Hindlimb muscle (tissue), 1 donor: ENCODE results near the gene CLEC2D. TPM values are rescaled to one million over a fixed set of nuclear protein-coding genes. Genes with fewer than 3 reads are reported as not detected.
A peak's percentile ranks its signal among the peaks of the same experiment; 100 is the strongest.
"Not testable (repeated sequence)": the region's sequence is repeated elsewhere in the genome, so short reads cannot be mapped to it uniquely, and the experiment has no call there.

Experiments used
- DNase-seq: peaks from one replicate; pipeline ENCODE4 v3.0.0-alpha.2; 2013
- polyA plus RNA-seq: library from polyadenylated mRNA; unstranded; fragments of 120-200 nt; gene quantifications from one replicate; pipeline ENCODE4 v1.2.1, GENCODE V29; 2013; ENCODE audit not compliant: insufficient read length

CLEC2D gene, protein sequence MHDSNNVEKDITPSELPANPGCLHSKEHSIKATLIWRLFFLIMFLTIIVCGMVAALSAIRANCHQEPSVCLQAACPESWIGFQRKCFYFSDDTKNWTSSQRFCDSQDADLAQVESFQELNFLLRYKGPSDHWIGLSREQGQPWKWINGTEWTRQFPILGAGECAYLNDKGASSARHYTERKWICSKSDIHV
- polyA plus RNA-seq: 8.1 TPM

DNA sequence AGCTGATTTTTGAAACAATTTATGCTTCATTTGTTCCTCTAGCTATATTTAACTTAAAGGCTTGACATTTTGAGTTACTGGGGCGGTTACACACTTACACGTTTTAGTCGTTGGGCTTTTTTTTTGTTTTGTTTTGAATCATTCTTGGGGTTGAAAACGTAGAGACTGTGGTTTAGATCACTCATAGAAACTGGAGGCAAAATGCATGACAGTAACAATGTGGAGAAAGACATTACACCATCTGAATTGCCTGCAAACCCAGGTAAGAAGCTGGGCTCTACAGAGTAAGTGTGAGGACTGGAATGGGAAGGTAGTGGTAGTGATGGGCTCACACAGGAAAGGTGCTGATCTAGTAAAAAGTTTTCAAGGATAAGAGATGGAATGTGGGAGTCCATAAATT is at the start of gene CLEC2D:
TSS of gene CLEC2D (plus strand) at position 180 of the 400 bp plus-strand sequence. CDS start at position 202, 22 bp downstream.
- DNase-seq: no peak

DNA sequence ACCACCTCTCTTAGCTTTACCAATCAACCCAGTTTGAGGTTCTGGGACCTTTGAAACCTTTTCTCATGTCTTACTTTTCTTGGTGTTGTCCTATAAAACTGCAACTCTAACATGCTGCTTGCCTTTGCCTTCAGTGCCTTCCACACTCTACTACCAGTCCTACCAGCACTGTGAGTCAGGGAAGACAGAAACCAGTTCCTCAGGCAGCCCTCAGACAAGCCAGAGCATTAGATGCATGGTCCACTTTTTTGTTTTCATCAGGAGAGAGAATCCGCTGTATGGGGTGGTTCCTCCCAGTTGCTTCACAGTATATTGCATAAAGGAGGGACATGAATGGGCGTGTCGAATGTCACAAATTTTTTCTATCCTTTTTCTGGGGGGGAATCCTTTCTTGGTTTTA is 44.5 kb upstream of the CLEC2D start:
- no peak for DNase-seq

DNA sequence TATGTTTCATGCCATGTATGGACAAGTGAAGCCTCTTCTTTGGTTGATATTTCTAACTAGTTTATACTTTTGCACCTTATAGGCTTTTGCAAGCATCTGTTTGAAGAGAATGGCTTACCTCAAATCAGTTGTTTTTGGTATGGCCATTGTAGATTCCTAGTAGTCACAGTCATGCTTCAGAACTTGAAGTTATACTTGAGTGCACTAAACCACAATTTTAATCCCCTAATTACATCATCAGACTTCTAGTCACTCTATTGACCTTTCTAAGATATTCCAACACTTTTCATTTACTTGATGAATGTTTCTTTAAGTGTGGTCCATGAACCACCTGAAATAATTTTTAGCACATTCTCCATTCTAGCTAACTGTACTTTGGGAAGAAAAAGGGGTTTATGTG is 43.2 kb upstream of the CLEC2D start:
- no peak for DNase-seq

DNA sequence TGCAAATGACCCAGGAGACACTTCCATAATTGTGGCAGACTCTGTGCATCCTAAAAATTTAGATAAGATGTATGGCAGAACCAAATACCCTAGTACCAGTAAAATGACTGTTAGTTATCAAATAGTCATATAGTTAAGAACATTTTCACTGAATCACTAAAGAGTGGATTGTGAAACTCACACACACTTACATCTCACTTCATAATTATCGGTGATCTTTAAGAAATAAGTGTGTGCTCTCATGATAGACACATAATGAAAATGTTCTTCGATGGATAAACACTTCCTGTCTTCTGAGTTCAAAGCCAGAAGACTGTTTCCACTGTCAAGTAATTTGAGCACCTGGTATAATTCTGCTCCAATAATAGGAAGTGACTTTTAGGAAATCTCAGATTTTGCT is 42.7 kb upstream of the CLEC2D start:
- no peak for DNase-seq

DNA sequence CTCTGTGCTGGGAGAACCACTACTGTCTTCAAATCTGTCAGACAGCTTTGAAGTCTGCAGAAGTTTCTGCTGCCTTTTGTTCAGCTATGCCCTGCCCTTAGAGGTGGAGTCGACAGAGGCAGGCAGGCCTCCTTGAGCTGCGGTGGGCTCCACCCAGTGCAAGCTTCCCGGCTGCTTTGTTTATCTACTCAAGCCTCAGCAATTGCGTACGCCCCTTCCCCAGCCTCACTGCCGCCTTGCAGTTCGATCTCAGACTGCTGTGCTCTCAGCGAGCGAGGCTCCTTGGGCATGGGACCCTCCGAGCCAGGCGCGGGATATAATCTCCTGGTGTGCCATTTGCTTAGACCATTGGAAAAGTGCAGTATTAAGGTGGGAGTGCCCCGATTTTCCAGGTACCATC is 36.7 kb upstream of the CLEC2D start:
- no peak for DNase-seq

DNA sequence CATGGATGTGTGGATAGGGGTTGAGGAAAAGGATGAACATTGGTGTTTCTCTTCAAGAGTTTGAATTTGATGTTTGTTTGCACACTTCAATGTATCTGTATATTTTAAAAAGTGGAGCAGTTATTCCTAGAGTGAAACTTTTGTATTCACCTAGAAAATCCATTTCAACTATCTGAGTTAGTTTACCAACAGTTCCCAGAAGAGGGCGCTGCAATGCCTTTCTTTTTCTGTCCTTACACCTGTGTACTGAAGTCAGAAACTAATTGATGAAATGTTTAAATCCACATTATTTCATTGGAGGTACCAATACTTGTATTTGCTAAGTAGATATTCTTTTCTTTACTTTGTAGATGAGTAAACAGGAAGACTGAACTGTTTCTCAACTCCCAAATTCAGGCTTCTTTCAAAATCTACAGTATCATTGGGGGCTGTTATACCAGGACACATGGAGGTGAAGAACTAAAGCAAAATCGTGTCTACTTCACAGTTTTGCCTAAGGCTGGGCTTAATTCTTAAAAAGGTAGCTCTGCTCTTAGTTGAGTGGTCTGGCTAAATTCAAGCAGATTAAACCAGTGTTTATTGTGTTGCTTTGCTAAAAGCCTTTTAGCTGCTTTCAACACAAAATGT is 35.2 kb upstream of the CLEC2D start:
- DNase-seq: no peak

DNA sequence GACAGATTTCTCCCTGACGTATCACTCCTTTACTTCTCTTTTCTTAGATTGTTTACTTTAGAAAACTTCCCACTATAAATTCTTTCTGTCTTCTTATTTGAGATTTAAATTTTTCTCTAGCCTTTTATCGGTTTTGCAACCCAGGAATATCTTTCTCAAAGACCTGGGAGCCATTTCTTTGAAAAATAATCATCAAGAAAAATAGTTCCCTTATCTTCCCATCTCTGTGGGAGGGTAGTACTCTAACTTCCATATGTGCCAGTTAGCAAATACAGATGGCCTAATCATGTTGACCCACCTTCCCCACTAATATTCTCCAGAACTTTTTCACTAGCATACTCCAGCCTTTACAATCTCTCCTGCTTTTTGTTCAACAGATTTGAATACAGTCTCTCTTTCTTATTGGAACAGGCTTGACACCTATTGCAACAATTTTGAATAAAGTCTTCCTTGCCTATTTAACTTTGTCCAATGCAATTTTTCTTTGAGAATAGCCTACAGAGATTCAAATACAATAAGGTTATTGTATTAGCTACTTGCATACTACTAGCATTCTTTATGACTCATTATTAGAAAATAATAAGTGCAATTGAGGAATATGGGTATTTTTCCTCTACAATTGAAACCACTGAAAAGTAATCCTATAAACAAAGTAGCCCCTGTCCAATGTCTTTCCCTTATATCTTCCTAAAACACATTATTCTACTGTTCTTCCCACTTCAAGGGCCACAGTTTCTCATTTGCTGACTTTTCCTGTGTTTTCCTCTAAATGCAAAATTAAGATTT is 34.4 kb upstream of the CLEC2D start:
- no peak for DNase-seq

DNA sequence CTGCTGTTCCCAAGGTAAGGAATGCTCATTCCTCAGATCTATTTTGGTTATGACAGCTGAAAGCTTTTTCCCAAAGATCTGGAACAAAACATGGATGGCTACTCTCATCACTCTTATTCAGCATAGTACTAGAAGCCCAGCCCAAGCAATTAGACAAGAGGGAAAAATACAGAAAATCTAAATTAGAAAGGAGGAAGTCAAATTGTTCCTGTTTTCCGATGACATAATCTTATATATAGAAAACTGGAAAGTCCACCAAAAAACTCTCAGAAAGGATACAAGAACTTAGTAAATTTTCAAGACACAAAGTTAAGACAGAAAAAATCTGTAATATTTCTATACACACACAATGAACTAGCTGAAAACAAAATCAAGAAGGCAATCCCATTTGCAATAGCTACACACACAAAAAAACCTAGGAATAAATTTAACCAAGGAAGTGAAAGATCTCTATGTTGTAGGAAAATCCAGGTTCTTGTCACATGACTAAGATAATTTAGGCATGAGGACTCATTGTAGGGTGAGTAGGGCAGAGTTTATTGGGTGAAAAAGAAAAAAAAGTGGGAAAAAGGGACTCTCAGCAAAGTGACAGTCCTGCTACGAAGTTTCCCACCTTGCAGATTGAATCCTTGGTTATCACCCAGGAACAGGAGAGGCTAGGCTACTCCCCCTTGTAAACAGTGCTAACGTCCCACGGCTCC is 33.2 kb upstream of the CLEC2D start:
- no peak for DNase-seq

DNA sequence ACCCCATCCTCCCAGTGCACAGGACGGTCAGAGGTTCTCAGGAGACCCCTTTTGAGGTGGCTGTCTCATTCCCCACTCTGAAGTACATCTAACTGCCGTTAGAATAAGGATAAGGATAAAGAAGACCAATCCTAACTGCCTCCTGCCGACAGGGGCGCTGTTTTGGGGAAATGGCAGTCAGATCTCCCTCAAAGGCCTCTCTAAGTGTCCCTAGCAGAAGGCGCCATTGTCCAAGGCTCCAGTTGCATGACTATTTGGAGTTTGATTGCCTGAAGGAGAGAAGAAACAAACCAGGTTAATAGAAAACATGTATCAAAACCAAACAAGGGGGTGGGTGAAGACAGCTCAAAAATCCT is 32.7 kb upstream of the CLEC2D start:
- DNase-seq: no peak

DNA sequence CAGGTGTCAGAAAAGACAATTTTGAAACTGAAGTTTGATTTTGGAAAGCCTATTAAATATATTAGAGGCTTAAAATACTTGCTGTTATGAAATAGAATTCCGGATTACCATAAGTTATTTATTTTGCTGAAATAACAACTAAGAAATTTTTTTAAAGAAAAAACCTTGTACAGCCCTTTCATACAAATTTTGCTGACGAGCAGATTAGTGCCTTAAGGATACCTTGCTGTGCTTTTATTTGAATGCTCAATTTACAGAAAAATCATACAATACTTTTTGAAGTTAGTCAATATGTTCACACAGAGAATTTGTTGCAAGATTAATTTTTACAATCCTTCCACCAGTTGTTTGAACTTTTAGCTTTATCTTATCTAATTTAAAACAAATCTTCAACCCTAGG is 29.5 kb upstream of the CLEC2D start:
- DNase-seq: no peak

DNA sequence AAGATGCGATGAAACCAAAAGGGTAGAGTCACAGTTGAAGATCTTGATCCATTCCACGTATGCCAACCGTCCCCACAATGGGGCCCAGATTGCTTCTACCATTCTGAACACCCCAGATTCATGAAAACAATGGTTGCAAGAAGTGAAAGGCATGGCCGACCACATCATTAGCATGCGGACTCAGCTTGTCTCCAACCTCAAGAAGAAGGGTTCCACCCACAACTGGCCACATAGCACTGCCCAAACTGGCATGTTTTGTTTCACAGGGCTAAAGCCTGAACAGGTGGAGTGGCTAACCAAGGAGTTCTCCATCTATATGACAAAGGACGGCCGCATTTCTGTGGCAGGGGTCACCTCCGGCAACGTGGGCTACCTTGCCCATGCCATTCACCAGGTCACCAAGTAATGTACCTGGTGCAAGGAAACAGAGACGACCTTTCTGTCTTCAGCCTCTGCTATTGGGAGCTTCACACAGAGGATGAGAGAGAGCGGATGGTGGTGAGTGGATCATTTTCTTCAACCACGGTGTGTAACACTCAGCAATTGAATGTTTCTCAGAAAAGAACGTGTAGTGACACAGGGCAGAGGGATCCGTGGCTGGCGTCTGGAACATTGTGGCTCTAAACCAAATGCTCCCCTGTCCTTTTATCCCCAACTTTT is 26.8 kb upstream of the CLEC2D start:
- DNase-seq: no peak

DNA sequence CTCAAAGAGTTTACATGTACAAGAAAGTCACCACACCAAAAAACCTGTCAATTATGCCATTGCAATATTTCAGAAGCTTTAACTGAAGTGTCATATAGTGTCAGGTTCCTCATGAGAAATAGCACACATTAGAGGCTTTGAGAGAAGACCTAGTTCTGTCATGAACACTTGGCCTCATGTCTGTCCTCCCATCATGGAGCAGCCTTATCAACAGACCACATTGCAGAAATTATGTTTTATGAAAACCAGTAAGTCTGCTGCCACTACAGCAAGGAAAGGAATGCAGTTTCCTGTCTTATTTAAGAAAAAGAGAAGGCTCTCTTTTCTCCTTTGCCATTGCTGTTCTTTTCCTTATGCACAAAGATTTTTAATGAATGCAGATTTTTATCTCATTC is 26.2 kb upstream of the CLEC2D start:
- DNase-seq: no peak

DNA sequence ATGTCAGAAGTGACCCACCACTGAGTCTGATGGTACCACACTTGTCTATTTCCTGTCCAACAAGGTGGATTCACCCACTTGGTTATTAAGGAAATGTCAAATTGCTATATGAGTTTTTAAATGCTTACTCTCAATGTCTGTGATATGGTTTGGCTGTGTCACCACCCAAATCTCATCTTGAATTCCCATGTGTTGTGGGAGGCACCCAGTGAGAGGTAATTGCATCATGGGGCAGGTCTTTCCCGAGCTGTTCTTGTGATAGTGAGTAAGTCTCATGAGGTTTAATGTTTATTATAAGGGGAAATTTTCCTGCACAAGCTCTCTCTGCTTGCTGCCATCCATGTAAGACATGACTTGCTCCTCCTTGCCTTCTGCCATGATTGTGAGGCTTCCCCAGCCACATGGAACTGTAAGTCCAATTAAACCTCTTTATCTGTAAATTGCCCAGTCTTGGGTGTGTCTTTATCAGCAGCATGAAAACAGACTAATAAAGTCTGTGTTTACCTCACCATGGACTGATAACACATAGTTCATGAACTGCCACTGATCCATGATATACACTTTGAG is 24.4 kb upstream of the CLEC2D start:
- DNase-seq: not testable (repeated sequence)

DNA sequence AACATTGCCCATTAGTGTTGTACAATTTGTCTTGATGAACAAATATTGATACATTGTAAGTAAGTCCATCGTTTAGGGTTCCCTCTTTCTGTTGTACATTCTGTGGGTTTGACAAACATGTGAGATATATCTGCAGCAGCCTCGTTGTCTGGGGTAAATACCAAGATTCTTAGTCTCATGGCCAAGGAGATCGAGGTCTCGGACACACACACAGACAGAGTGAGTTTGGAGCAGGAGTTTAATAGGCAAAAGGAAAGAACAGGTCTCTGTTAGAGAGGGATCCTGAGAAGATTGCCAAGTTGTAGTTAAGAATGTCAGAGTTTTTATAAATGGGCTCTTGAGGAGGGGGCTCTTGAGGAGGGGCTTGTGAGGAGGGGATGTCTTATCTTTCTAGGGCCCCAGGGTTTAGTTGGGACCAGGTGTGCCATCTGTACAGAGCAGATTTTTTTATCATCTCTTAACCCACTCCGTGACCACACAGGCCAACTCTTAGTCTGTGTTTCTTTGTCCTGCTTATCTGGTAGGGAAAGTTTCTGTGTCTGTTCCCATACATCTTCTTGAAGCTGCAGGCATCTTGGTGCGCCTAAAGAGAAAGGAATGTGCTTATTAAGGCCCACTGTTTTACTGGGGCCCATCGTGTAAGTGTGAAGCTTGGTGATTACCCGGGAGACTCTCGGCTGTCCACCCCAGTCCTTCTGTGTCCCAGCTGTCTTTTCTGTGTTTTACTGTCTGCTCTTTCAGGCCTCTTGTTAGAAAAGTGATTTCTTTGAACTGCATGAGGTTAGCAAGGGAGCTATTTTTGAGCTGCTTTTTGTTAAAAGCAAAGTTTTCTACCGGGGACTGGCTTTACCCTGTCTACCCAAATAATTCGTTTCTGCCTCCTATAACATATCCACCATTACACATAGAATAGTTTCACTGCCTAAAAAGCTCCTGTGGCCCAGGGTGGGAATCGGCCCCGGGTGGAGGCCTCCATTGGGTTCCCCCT is 22.4 kb upstream of the CLEC2D start:
- no peak for DNase-seq

DNA sequence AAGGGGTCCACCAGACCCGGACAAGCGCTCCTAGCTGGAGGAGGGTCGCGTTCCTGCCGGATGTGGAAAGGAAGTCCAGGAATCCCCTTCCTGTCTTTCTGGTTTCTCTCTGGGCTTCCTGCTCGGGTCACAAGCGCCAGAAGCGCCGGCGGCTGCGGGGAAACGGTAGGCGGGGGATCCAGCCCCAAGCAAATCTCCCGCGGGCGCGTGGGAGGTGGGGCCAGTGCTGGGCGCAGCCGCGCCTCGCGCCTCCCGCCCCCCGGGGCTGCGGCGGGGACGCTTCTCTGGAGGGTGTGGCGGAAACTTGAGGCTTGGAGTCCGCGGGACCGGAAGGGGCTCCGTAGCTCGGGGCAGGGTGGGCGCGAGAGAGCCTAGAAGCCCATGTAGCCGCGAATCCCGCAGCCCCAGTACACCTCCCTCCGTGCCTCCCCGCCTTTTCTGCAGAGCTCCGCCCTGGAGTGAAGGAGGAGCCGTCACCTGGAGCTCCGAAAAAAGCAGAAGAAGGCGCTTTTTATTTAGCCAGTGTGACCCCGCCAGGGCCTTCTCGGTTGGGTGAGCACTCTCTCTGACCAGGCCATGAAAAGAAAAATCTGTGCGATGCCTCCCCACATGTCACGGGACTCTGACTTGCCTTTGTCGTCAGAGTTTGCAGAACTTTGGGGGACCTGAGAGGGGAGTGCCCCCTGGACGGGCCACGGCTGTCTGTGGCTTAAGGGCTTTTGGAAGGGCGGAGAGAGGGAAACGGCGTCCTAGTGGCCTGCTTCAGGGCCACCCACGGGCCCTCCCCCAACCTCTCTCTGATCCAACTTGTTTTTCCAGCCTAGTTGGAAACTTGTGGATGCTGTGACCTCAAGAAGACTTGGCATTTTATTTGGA is 21.4 kb upstream of the CLEC2D start:
- peak; percentile 88 for DNase-seq

DNA sequence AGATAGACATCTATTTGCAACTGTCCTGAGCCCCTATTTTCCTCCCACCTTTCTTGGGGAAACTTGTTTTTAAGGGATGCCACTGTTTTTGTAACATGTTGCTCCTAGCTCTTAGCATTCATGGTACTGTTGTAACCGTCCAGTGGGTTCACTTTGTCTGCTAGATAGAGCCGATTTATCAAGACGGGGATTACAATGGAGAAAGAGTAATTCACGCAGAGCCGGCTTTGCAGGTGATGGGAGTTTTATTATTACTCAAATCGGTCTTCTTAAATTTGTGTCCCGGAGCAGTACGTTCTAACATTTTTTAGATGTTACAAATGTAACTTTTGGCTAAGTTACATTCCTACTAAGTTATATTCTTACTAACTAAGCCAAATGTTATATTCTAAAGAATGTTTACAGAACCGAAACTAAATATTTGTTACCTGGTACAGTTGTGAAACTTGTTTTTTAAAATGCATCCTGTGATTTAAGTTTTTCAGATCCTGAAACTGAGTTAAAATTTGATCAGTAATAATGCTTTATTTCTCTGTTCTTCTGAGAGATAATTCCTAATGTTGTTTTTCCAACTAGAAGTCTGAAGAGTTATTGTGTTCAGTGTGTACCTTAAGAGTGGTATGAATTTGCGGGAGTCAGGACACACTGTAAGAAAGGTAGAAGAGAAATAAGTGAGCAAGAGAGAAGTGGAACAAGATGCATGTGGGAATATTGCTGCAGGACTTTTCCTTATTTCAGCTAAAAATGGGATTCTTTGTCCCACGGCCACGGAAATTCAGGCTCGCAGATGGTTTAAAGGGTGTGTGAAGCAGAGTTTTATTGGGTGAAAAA is 20.6 kb upstream of the CLEC2D start:
- DNase-seq: no peak

DNA sequence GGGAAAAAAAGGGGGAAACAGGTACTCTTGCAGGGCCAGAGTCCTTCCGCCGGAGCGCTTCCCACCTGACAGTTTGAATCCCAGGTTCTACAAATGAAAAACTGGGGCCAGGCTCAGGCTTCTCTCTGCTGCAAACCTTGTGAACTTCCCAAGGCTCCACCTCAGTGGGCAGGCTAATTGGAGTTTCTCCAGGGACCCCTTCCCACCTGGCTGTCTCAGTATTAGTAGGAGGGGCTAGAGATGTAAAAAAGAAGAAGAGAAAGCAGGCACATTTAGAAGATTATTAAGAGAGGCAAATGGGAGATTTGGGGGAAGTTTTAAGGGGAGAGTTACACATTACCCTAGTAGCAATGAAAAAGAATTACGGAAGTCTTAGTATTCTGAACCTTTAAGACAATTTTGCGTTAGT is 20.0 kb upstream of the CLEC2D start:
- no peak for DNase-seq

DNA sequence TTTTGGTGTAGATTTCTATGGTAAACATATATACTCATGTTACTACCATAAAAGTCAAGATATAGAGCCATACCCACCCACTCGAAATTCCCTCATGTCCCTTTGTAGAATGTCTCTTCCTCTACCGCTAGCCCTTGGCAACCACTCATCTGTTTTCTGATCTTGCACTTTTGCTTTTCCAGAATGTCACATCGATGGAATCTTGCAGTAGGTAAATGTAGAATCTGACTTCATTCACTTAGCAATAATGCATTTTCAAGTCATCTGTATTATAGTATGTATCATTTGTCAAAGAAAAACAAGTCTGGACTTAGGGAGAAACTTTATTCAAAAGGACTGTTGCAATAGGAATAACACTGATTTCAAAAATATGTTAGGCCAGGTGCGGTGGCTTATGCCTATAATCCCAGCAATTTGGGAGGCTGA is 19.3 kb upstream of the CLEC2D start:
- DNase-seq: peak; percentile 32

DNA sequence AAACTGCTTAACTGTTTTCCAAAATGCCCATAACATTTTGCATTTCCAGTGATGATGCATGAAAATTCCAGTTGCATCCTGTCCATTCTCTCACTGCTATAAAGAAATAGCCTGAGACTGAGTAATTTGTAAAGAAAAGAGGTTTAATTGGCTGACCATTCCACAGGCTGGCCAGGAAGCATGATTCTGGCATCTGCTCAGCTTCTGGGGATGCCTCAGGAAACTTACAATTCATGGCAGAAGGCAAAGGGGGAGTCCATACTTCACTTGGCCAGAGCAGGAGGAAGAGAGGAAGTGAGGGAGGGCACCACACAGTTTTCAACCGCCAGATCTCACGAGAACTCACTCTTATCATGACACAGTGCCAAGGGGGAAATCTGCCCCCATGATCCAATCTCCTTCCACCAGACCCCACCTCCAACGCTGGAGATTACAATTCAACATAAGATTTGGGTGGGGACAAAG is 18.2 kb upstream of the CLEC2D start:
- DNase-seq: no peak
